A549 (cell line): ENCODE measurements around the gene OR4K17. TPM values are rescaled to one million over a fixed set of nuclear protein-coding genes. Genes with fewer than 3 reads are reported as not detected.
"Not testable (repeated sequence)": the region's sequence is repeated elsewhere in the genome, so short reads cannot be mapped to it uniquely, and the experiment has no call there.

Experiments used
- ATAC-seq, 2 experiments: fragments of 200-7000 bp in 1 of 2; fragments of >200 bp in 1 of 2; cut with Nextera tagmentation in 1 of 2; cut with Tn5 transposase in 1 of 2; 3 replicates each; pipeline versions ENCODE4 v1.8.0 to v1.9.1; 2018 to 2020; ENCODE audit warnings: mild to moderate bottlenecking in 1 of 2, moderate library complexity in 1 of 2
- CTCF ChIA-PET: fragments of 300-600 bp; sonication (Branson Sonifier 250); formaldehyde crosslinking; extraction: SDS; loops from one replicate; lab custom pipeline; 2021; ENCODE audit warnings: antibody characterized with exemption, inconsistent platforms; lab: Yijun Ruan, JAX
- POLR2A ChIA-PET: fragments of 350-600 bp; formaldehyde crosslinking; extraction: SDS; loops from one replicate; lab custom pipeline; 2021; ENCODE audit warnings: antibody characterized with exemption, inconsistent platforms; lab: Yijun Ruan, JAX
- DNase-seq, 2 experiments: peaks; one replicate each; pipeline versions ENCODE4 v3.0.0 to v3.0.0-alpha.2; 2011 to 2016; ENCODE audit warnings: low read depth in 1 of 2, low spot score in 1 of 2
- FAIRE-seq: peaks from 2 replicates; lab custom pipeline; 2011; peaks lifted over from hg19 to GRCh38; lab: Jason Lieb, UNC
- H3K27ac ChIP-seq, 2 experiments: fragments of >200 bp; sonication (Bioruptor Twin); formaldehyde crosslinking; 3 replicates each; pipeline ENCODE4 v1.5.1; 2016 to 2017
- H3K4me1 ChIP-seq: fragments of >200 bp; sonication (Bioruptor Twin); formaldehyde crosslinking; 3 replicates; pipeline ENCODE4 v1.6.1; 2016
- H3K4me2 ChIP-seq: fragments of >200 bp; sonication (Bioruptor Twin); formaldehyde crosslinking; 3 replicates; pipeline ENCODE4 v1.6.1; 2016
- H3K4me3 ChIP-seq: fragments of >200 bp; sonication (Bioruptor Twin); formaldehyde crosslinking; 3 replicates; pipeline ENCODE4 v1.5.1; 2016
- H3K9me3 ChIP-seq: fragments of >200 bp; sonication (Bioruptor Twin); formaldehyde crosslinking; 3 replicates; pipeline ENCODE4 v1.6.1; 2016
- CBX8 ChIP-seq: fragments of 200-600 bp; sonication (generic); IDR thresholded peaks from 2 replicates; pipeline ENCODE4 v1.6.1; 2016
- EHMT2 ChIP-seq: fragments of 200-600 bp; sonication (generic); IDR thresholded peaks from 2 replicates; pipeline ENCODE4 v1.6.1; 2016; ENCODE audit warnings: antibody characterized with exemption, low read depth, mild to moderate bottlenecking, moderate library complexity
- EP300 ChIP-seq, 2 experiments: fragments of >200 bp; sonication (Bioruptor Twin); formaldehyde crosslinking; IDR thresholded peaks; 2 replicates in 1 of 2; 3 replicates in 1 of 2; pipeline ENCODE4 v1.6.1; 2016 to 2017
- FOSB ChIP-seq: fragments of 250-450 bp; sonication (Bioruptor Pico); IDR thresholded peaks from 2 replicates; pipeline ENCODE4 v1.5.0; 2020; ENCODE audit warnings: mild to moderate bottlenecking, moderate library complexity
- FOSL2 ChIP-seq, 2 experiments: fragments of 450-650 bp in 1 of 2; fragments of >200 bp in 1 of 2; sonication (Bioruptor Twin) in 1 of 2; formaldehyde crosslinking; IDR thresholded peaks; 2 replicates each; pipeline versions ENCODE4 v1.5.0 to v1.6.1; 2016 to 2020; ENCODE audit warnings: mild to moderate bottlenecking in 1 of 2, moderate library complexity in 1 of 2
- FOXS1 ChIP-seq: fragments of 250-450 bp; sonication (Bioruptor Pico); IDR thresholded peaks from 2 replicates; pipeline ENCODE4 v1.5.0; 2020; ENCODE audit warnings: mild to moderate bottlenecking, moderate library complexity
- HOXA7 ChIP-seq: fragments of 250-450 bp; sonication (Bioruptor Pico); IDR thresholded peaks from 2 replicates; pipeline ENCODE4 v1.5.0; 2020; ENCODE audit warnings: mild to moderate bottlenecking, moderate library complexity
- HOXB5 ChIP-seq: fragments of 250-450 bp; sonication (Bioruptor Pico); IDR thresholded peaks from 2 replicates; pipeline ENCODE4 v1.5.0; 2020; ENCODE audit warnings: mild to moderate bottlenecking, moderate library complexity
- JUN ChIP-seq, 2 experiments: fragments of >200 bp; sonication (Bioruptor Twin); formaldehyde crosslinking; IDR thresholded peaks; 2 replicates in 1 of 2; 3 replicates in 1 of 2; pipeline ENCODE4 v1.6.1; 2016 to 2017
- KDM5A ChIP-seq: fragments of 200-600 bp; sonication (generic); IDR thresholded peaks from 2 replicates; pipeline ENCODE4 v1.6.1; 2016; ENCODE audit warnings: antibody characterized with exemption, mild to moderate bottlenecking
- ZNF302 ChIP-seq: fragments of 250-450 bp; sonication (Bioruptor Pico); IDR thresholded peaks from 2 replicates; pipeline ENCODE4 v1.9.0; 2021; ENCODE audit warnings: inconsistent platforms, mild to moderate bottlenecking, moderate library complexity
- polyA plus RNA-seq, 4 experiments: library from polyadenylated mRNA; depleted of rRNA in 3 of 4; stranded (reverse); fragments of >200 nt; fragmentation: RNase III in 1 of 4; extraction: RNeasy Plus Mini Kit Qiagen cat#74134 plus additional on column Dnase treatment in 1 of 4; gene quantifications; 2 replicates in 3 of 4; 3 replicates in 1 of 4; pipeline ENCODE4 v1.2.3, GENCODE V29; 2011 to 2017
- small RNA-seq, 6 experiments: library from RNA; depleted of rRNA; stranded (forward); fragments of <200 nt; gene quantifications; one replicate each; pipeline ENCODE3, GENCODE V24; 2012
- TF ChIP-seq, protein P1 (sequence below): IDR thresholded peaks from 2 replicates; pipeline ENCODE4 v1.6.1; 2012; ENCODE audit warnings: low read depth, borderline replicate concordance
- TF ChIP-seq, protein P2 (sequence below): fragments of >200 bp; sonication (Bioruptor Twin); formaldehyde crosslinking; IDR thresholded peaks from 3 replicates; pipeline ENCODE4 v1.5.1; 2016

The OR4K17 gene
- polyA plus RNA-seq, 2 of the 4 experiments (the other 2 are of a cell fraction), result not detected

DNA sequence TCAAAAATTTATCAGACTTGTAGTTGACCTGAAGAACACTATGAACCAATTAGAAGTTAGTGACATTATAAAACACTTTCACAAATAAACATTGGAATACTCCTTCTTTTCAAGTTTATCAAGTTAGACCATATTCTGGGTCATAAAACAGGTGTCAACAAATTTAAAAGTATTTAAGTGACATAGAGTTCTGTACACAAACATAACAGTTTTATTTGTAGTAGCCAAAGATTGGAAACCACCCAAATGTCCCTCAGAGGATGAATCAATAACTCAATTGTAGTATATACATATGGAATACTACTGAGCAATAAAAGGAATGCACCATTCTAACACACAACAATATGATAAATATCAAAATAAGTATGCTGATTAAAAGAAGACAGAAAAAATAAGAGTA, 56.6 kb downstream of the OR4K17 start:
- no peaks in the 10 kb centered on the region for H3K4me1 ChIP-seq
- CTCF ChIA-PET, result no interaction called here
- no peak for FAIRE-seq
- no peak overlapping the region for H3K4me3 ChIP-seq
- H3K9me3 ChIP-seq, result peaks cover 5% of the 10 kb centered on the region; the same call in 1 of the 3 replicates
- TF ChIP-seq, protein P1, sequence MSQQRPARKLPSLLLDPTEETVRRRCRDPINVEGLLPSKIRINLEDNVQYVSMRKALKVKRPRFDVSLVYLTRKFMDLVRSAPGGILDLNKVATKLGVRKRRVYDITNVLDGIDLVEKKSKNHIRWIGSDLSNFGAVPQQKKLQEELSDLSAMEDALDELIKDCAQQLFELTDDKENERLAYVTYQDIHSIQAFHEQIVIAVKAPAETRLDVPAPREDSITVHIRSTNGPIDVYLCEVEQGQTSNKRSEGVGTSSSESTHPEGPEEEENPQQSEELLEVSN, result no peak
- TF ChIP-seq HOXB5 (CRISPR knock-in tag), result no peak
- no peak for TF ChIP-seq CBX8
- TF ChIP-seq FOSB (CRISPR knock-in tag), result no peak
- TF ChIP-seq EHMT2, result no peak
- TF ChIP-seq KDM5A, result no peak
- TF ChIP-seq FOXS1, result no peak
- TF ChIP-seq JUN (IDR thresholded peaks at IDR 0.05), result no peak
- TF ChIP-seq ZNF302 (CRISPR knock-in tag), result no peak
- no peak for TF ChIP-seq EP300 (IDR thresholded peaks at IDR 0.05)
- TF ChIP-seq, protein P2, sequence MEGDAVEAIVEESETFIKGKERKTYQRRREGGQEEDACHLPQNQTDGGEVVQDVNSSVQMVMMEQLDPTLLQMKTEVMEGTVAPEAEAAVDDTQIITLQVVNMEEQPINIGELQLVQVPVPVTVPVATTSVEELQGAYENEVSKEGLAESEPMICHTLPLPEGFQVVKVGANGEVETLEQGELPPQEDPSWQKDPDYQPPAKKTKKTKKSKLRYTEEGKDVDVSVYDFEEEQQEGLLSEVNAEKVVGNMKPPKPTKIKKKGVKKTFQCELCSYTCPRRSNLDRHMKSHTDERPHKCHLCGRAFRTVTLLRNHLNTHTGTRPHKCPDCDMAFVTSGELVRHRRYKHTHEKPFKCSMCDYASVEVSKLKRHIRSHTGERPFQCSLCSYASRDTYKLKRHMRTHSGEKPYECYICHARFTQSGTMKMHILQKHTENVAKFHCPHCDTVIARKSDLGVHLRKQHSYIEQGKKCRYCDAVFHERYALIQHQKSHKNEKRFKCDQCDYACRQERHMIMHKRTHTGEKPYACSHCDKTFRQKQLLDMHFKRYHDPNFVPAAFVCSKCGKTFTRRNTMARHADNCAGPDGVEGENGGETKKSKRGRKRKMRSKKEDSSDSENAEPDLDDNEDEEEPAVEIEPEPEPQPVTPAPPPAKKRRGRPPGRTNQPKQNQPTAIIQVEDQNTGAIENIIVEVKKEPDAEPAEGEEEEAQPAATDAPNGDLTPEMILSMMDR, result no peak
- TF ChIP-seq HOXA7 (CRISPR knock-in tag), result no peak
- no peak for ATAC-seq
- H3K27ac ChIP-seq, result no peak overlapping the region
- DNase-seq, result no peak
- POLR2A ChIA-PET, result no interaction called here
- H3K4me2 ChIP-seq, result no peak overlapping the region

DNA sequence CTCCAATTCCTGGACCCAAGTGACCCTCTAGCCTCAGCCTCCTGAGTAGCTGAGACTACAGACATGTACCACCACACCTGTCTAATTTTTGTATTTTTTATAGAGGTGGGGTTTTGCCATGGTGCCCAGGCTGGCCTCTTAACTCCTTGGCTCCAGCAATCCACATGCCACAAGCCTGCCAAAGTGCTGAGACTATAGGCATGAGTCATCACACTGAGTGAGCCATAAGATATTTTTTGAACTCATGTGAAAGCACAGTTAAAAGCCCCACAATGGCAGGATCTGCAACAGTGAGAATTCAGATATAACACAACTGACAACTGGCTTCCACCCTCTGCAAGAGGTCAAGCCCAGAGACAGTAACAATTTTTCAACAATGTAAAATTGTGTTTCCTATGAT, 59.3 kb downstream of the OR4K17 start:
- H3K4me1 ChIP-seq; H3K9me3 ChIP-seq; H3K27ac ChIP-seq; FAIRE-seq; POLR2A ChIA-PET; CTCF ChIA-PET; H3K4me3 ChIP-seq; H3K4me2 ChIP-seq; TF ChIP-seq FOSL2 (IDR thresholded peaks at IDR 0.05): not testable (repeated sequence)
- peak; percentile 42; the same call in 1 of the 2 replicates for TF ChIP-seq FOSL2 (CRISPR knock-in tag; IDR thresholded peaks at IDR 0.05)
- ATAC-seq (peak; percentile 43 to 59; a peak in 3 of 6 replicates), DNase-seq (peak in 1 of 2 experiments; percentile 4)

Small RNAs within 50 kb of the gene (small RNA-seq; reads per million reads assigned to genes)
- gene RNA5SP380, result 0 reads per million in 6 experiments

Other genes with a start within 250 kb of the OR4K17 start
- gene OR4K2, start 235.6 kb upstream of the OR4K17 start, polyA plus RNA-seq (2011; rRNA removed), result not detected in 2 replicates
- gene OR4K2, start 235.6 kb upstream of the OR4K17 start, polyA plus RNA-seq (2017; fragmentation: RNase III; extraction: RNeasy Plus Mini Kit Qiagen cat#74134 plus additional on column Dnase treatment), result not detected in 3 replicates
- gene OR4K5, start 190.1 kb upstream of the OR4K17 start, polyA plus RNA-seq (2011; rRNA removed), result not detected in 2 replicates
- gene OR4K5, start 190.1 kb upstream of the OR4K17 start, polyA plus RNA-seq (2017; fragmentation: RNase III; extraction: RNeasy Plus Mini Kit Qiagen cat#74134 plus additional on column Dnase treatment), result not detected in 3 replicates
- gene OR4K1, start 179.8 kb upstream of the OR4K17 start, polyA plus RNA-seq (2011; rRNA removed), result not detected in 2 replicates
- gene OR4K1, start 179.8 kb upstream of the OR4K17 start, polyA plus RNA-seq (2017; fragmentation: RNase III; extraction: RNeasy Plus Mini Kit Qiagen cat#74134 plus additional on column Dnase treatment), result not detected in 3 replicates
- not detected in 2 replicates for gene OR4K15, start 135.1 kb upstream of the OR4K17 start, polyA plus RNA-seq (2011; rRNA removed)
- gene OR4K15, start 135.1 kb upstream of the OR4K17 start, polyA plus RNA-seq (2017; fragmentation: RNase III; extraction: RNeasy Plus Mini Kit Qiagen cat#74134 plus additional on column Dnase treatment), result not detected in 3 replicates
- gene OR4Q2, start 108.6 kb upstream of the OR4K17 start, polyA plus RNA-seq (2011; rRNA removed), result not detected in 2 replicates
- gene OR4Q2, start 108.6 kb upstream of the OR4K17 start, polyA plus RNA-seq (2017; fragmentation: RNase III; extraction: RNeasy Plus Mini Kit Qiagen cat#74134 plus additional on column Dnase treatment), result not detected in 3 replicates
- gene OR4K14, start 91.4 kb upstream of the OR4K17 start, polyA plus RNA-seq (2011; rRNA removed), result not detected in 2 replicates
- gene OR4K14, start 91.4 kb upstream of the OR4K17 start, polyA plus RNA-seq (2017; fragmentation: RNase III; extraction: RNeasy Plus Mini Kit Qiagen cat#74134 plus additional on column Dnase treatment), result not detected in 3 replicates
- gene OR4K13, start 74.7 kb upstream of the OR4K17 start, polyA plus RNA-seq (2011; rRNA removed), result not detected in 2 replicates
- gene OR4K13, start 74.7 kb upstream of the OR4K17 start, polyA plus RNA-seq (2017; fragmentation: RNase III; extraction: RNeasy Plus Mini Kit Qiagen cat#74134 plus additional on column Dnase treatment), result not detected in 3 replicates
- gene OR4L1, start 50.7 kb upstream of the OR4K17 start, polyA plus RNA-seq (2011; rRNA removed), result not detected in 2 replicates
- not detected in 3 replicates for gene OR4L1, start 50.7 kb upstream of the OR4K17 start, polyA plus RNA-seq (2017; fragmentation: RNase III; extraction: RNeasy Plus Mini Kit Qiagen cat#74134 plus additional on column Dnase treatment)
- gene OR4N5, start 28.1 kb downstream of the OR4K17 start, polyA plus RNA-seq (2011; rRNA removed), result not detected in 2 replicates
- not detected in 3 replicates for gene OR4N5, start 28.1 kb downstream of the OR4K17 start, polyA plus RNA-seq (2017; fragmentation: RNase III; extraction: RNeasy Plus Mini Kit Qiagen cat#74134 plus additional on column Dnase treatment)
- not detected in 2 replicates for gene OR11G2, start 80.2 kb downstream of the OR4K17 start, polyA plus RNA-seq (2011; rRNA removed)
- gene OR11G2, start 80.2 kb downstream of the OR4K17 start, polyA plus RNA-seq (2017; fragmentation: RNase III; extraction: RNeasy Plus Mini Kit Qiagen cat#74134 plus additional on column Dnase treatment), result not detected in 3 replicates
- not detected in 2 replicates for gene OR11H6, start 113.0 kb downstream of the OR4K17 start, polyA plus RNA-seq (2011; rRNA removed)
- gene OR11H6, start 113.0 kb downstream of the OR4K17 start, polyA plus RNA-seq (2017; fragmentation: RNase III; extraction: RNeasy Plus Mini Kit Qiagen cat#74134 plus additional on column Dnase treatment), result not detected in 3 replicates
- not detected in 2 replicates for gene OR11H7, start 118.2 kb downstream of the OR4K17 start, polyA plus RNA-seq (2011; rRNA removed)
- gene OR11H7, start 118.2 kb downstream of the OR4K17 start, polyA plus RNA-seq (2017; fragmentation: RNase III; extraction: RNeasy Plus Mini Kit Qiagen cat#74134 plus additional on column Dnase treatment), result not detected in 3 replicates
- gene OR11H4, start 128.5 kb downstream of the OR4K17 start, polyA plus RNA-seq (2011; rRNA removed), result not detected in 2 replicates
- gene OR11H4, start 128.5 kb downstream of the OR4K17 start, polyA plus RNA-seq (2017; fragmentation: RNase III; extraction: RNeasy Plus Mini Kit Qiagen cat#74134 plus additional on column Dnase treatment), result not detected in 3 replicates
- gene TTC5, start 195.2 kb downstream of the OR4K17 start, polyA plus RNA-seq (2011; rRNA removed), result 21.9 and 31.2 TPM in 2 replicates
- gene TTC5, start 195.2 kb downstream of the OR4K17 start, polyA plus RNA-seq (2017; fragmentation: RNase III; extraction: RNeasy Plus Mini Kit Qiagen cat#74134 plus additional on column Dnase treatment), result 25.1 to 30.2 TPM (median 30.1 TPM) in 3 replicates
- 98.2 and 121 TPM in 2 replicates for gene CCNB1IP1, start 222.5 kb downstream of the OR4K17 start, polyA plus RNA-seq (2011; rRNA removed)
- 29.9 to 32.6 TPM (median 30.8 TPM) in 3 replicates for gene CCNB1IP1, start 222.5 kb downstream of the OR4K17 start, polyA plus RNA-seq (2017; fragmentation: RNase III; extraction: RNeasy Plus Mini Kit Qiagen cat#74134 plus additional on column Dnase treatment)
- gene PARP2, start 232.9 kb downstream of the OR4K17 start, polyA plus RNA-seq (2011; rRNA removed), result 39.8 and 42.3 TPM in 2 replicates
- 42.0 to 43.4 TPM (median 42.1 TPM) in 3 replicates for gene PARP2, start 232.9 kb downstream of the OR4K17 start, polyA plus RNA-seq (2017; fragmentation: RNase III; extraction: RNeasy Plus Mini Kit Qiagen cat#74134 plus additional on column Dnase treatment)